HepG2 (cell line): ENCODE results near the gene GPATCH2. TPM values are rescaled to one million over a fixed set of nuclear protein-coding genes. Genes with fewer than 3 reads are reported as not detected.

Experiments used
- ATAC-seq: fragments of 200-7000 bp; cut with Tn5 transposase; 3 replicates; pipeline ENCODE4 v1.9.1; 2020; ENCODE audit warnings: mild to moderate bottlenecking, moderate library complexity
- BruUV-seq: library from RNA; stranded (reverse); fragments of 400-500 nt; replicated peaks from 2 replicates; lab custom pipeline; 2021; lab: Mats Ljungman, UMichigan
- CTCF ChIA-PET: fragments of 300-600 bp; formaldehyde crosslinking; extraction: SDS; loops from one replicate; lab custom pipeline; 2021; ENCODE audit warnings: low total read pairs, inconsistent platforms, low intra/inter-chr PET ratio; lab: Yijun Ruan, JAX
- POLR2A ChIA-PET: fragments of 350-600 bp; sonication (Branson Sonifier 250); formaldehyde crosslinking; loops from one replicate; lab custom pipeline; 2020; ENCODE audit warnings: antibody characterized with exemption, inconsistent platforms; lab: Yijun Ruan, JAX
- DNase-seq: peaks from one replicate; pipeline ENCODE4 v3.0.0-alpha.2; 2015; ENCODE audit warnings: low spot score
- FAIRE-seq: peaks from 3 replicates; lab custom pipeline; 2011; peaks lifted over from hg19 to GRCh38; lab: Jason Lieb, UNC
- H2AFZ ChIP-seq: one replicate; pipeline ENCODE4 v1.6.1; 2011; ENCODE audit warnings: low read length, inconsistent platforms
- H3K27ac ChIP-seq: fragments of 300-600 bp; 3 replicates; pipeline ENCODE4 v1.8.0; 2011; ENCODE audit warnings: mixed run types, mild to moderate bottlenecking, mixed read lengths, low read length, inconsistent platforms; ENCODE audit not compliant: insufficient read depth; ENCODE audit errors: extremely low read length
- H3K27me3 ChIP-seq, 2 experiments: fragments of 200-600 bp in 1 of 2; 2 replicates in 1 of 2; 3 replicates in 1 of 2; pipeline versions ENCODE4 v1.6.0 to v1.8.0; 2011; ENCODE audit warnings: low read length in 2 of 2, mild to moderate bottlenecking in 2 of 2, moderate library complexity in 2 of 2, inconsistent platforms in 1 of 2; ENCODE audit not compliant: insufficient read depth in 2 of 2, control insufficient read depth in 1 of 2
- H3K36me3 ChIP-seq, 2 experiments: fragments of 200-600 bp in 1 of 2; replicated peaks in 1 of 2; 2 replicates in 1 of 2; 3 replicates in 1 of 2; pipeline versions ENCODE4 v1.5.1 to v1.8.0; 2011; ENCODE audit warnings: low read length in 2 of 2, inconsistent platforms in 1 of 2; ENCODE audit not compliant: insufficient read depth in 2 of 2, control insufficient read depth in 1 of 2
- H3K4me1 ChIP-seq: 2 replicates; pipeline ENCODE4 v1.5.1; 2012; ENCODE audit warnings: low read length, inconsistent platforms; ENCODE audit not compliant: insufficient read depth
- H3K4me2 ChIP-seq: 2 replicates; pipeline ENCODE4 v1.6.0; 2011; ENCODE audit warnings: low read depth, low read length, inconsistent platforms
- H3K4me3 ChIP-seq, 3 experiments: fragments of 200-600 bp in 1 of 3; sonication (generic), shearing (Covaris generic) in 1 of 3; replicated peaks in 1 of 3; 2 replicates each; pipeline ENCODE4 v1.5.1; 2011 to 2016; ENCODE audit warnings: low read length in 3 of 3, inconsistent platforms in 2 of 3, low read depth in 2 of 3, mild to moderate bottlenecking in 2 of 3, control low read depth in 1 of 3, mixed read lengths in 1 of 3; ENCODE audit not compliant: insufficient read depth in 1 of 3
- H3K79me2 ChIP-seq: one replicate; pipeline ENCODE4 v1.6.1; 2011; ENCODE audit warnings: low read length, inconsistent platforms; ENCODE audit not compliant: insufficient read depth
- H3K9ac ChIP-seq: 2 replicates; pipeline ENCODE4 v1.6.0; 2011; ENCODE audit warnings: mild to moderate bottlenecking, low read depth, low read length, inconsistent platforms; ENCODE audit not compliant: insufficient read depth
- H3K9me3 ChIP-seq: 2 replicates; pipeline ENCODE4 v1.5.1; 2012; ENCODE audit warnings: mild to moderate bottlenecking, low read length
- H4K20me1 ChIP-seq: 2 replicates; pipeline ENCODE4 v1.6.0; 2011; ENCODE audit warnings: inconsistent platforms, mild to moderate bottlenecking, low read length, moderate library complexity; ENCODE audit not compliant: insufficient read depth
- ETV5 ChIP-seq: IDR thresholded peaks from 2 replicates; pipeline ENCODE4 v1.6.1; 2018; ENCODE audit warnings: missing biosample characterization, missing genetic modification reagents, inconsistent platforms, borderline replicate concordance
- MEIS2 ChIP-seq: sonication (generic); formaldehyde crosslinking; IDR thresholded peaks from 2 replicates; pipeline ENCODE4 v1.9.0; 2021; ENCODE audit warnings: mild to moderate bottlenecking, missing genetic modification reagents
- PHF21A ChIP-seq: sonication (generic); formaldehyde crosslinking; IDR thresholded peaks from 2 replicates; pipeline ENCODE4 v1.5.0; 2020; ENCODE audit warnings: mild to moderate bottlenecking, missing genetic modification reagents
- SMC3 ChIP-seq: IDR thresholded peaks from 2 replicates; pipeline ENCODE4 v1.6.1; 2011; ENCODE audit warnings: low read length, improper control_type of control experiment
- SYNCRIP ChIP-seq: fragments of 200-400 bp; formaldehyde crosslinking; IDR thresholded peaks from 2 replicates; pipeline ENCODE4 v1.6.1; 2018; ENCODE audit warnings: mild to moderate bottlenecking, low read depth, low read length; ENCODE audit not compliant: insufficient read depth
- TOPORS ChIP-seq: sonication (generic); formaldehyde crosslinking; IDR thresholded peaks from 2 replicates; pipeline ENCODE4 v1.8.0; 2023; ENCODE audit warnings: mild to moderate bottlenecking, missing genetic modification reagents
- ZFP90 ChIP-seq: sonication (generic); formaldehyde crosslinking; IDR thresholded peaks from 2 replicates; pipeline ENCODE4 v1.8.0; 2022; ENCODE audit warnings: missing genetic modification reagents, mild to moderate bottlenecking, inconsistent platforms, borderline replicate concordance
- ZMYM4 ChIP-seq: sonication (generic); formaldehyde crosslinking; IDR thresholded peaks from 2 replicates; pipeline ENCODE4 v1.8.1; 2023; ENCODE audit warnings: mild to moderate bottlenecking, missing genetic modification reagents
- ZNF207 ChIP-seq: fragments of 450-650 bp; IDR thresholded peaks from 2 replicates; pipeline ENCODE4 v1.6.1; 2016; ENCODE audit warnings: antibody characterized with exemption, borderline replicate concordance
- ZNF317 ChIP-seq: sonication (generic); formaldehyde crosslinking; IDR thresholded peaks from 2 replicates; pipeline ENCODE4 v1.5.0; 2020; ENCODE audit warnings: mild to moderate bottlenecking, missing genetic modification reagents
- WGBS: methylation state at CpG from one replicate; pipeline ENCODE4 v1.1.6; 2017; ENCODE audit warnings: low lambda C conversion rate; 5-methylcytosine and 5-hydroxymethylcytosine counted together
- in situ Hi-C: cut with HindIII; loops from 2 replicates; pipeline ENCODE4 v1.10.0; 2017; ENCODE audit warnings: low pct_unique_long_range_greater_than_20kb; ENCODE audit not compliant: extremely low pct_ligation_motif_present
- intact Hi-C: fragments of 100-400 bp; cut with micrococcal nuclease; formaldehyde crosslinking; loops from one replicate; pipeline ENCODE4 v1.10.0; 2022; ENCODE audit not compliant: unreplicated experiment
- polyA plus RNA-seq, 8 experiments: library from polyadenylated mRNA; depleted of rRNA in 3 of 8; stranded (reverse) in 7 of 8; unstranded in 1 of 8; fragments of >200 nt; fragmentation: Illumina TruSeq in 4 of 8; extraction: Trizol in 4 of 8; gene quantifications; 2 replicates each; pipeline versions ENCODE4 v1.2.1 to v1.2.3, GENCODE V29; 2011 to 2016; ENCODE audit warnings: low read depth in 4 of 8, missing spikeins in 1 of 8, mixed read lengths in 1 of 8; ENCODE audit not compliant: insufficient read depth in 1 of 8
- total RNA-seq, 5 experiments: library from RNA; depleted of rRNA; stranded (reverse); fragments of >200 nt; fragmentation: Illumina TruSeq; extraction: Trizol; gene quantifications; 2 replicates each; pipeline ENCODE4 v1.2.3, GENCODE V29; 2016; ENCODE audit warnings: low read depth in 1 of 5
- TF ChIP-seq, protein P1 (sequence below): IDR thresholded peaks from 2 replicates; pipeline ENCODE4 v1.6.1; 2016; ENCODE audit warnings: missing compliant biosample characterization, missing genetic modification reagents, borderline replicate concordance
- TF ChIP-seq, protein P2 (sequence below): sonication (generic); formaldehyde crosslinking; IDR thresholded peaks from 2 replicates; pipeline ENCODE4 v1.5.0; 2020; ENCODE audit warnings: missing genetic modification reagents
- TF ChIP-seq, protein P3 (sequence below): IDR thresholded peaks from 2 replicates; pipeline ENCODE4 v1.6.1; 2016; ENCODE audit warnings: mild to moderate bottlenecking, missing biosample characterization, missing genetic modification reagents
- TF ChIP-seq, protein P4 (sequence below): sonication (generic); formaldehyde crosslinking; IDR thresholded peaks from 2 replicates; pipeline ENCODE4 v1.5.0; 2020; ENCODE audit warnings: mild to moderate bottlenecking, missing genetic modification reagents, borderline replicate concordance

GPATCH2 gene
- total and polyA plus RNA-seq, 2 of the 13 experiments (the other 11 are each of a cell fraction or from before 2014, with no cell fraction given) = 3.5 to 15.7 TPM

DNA sequence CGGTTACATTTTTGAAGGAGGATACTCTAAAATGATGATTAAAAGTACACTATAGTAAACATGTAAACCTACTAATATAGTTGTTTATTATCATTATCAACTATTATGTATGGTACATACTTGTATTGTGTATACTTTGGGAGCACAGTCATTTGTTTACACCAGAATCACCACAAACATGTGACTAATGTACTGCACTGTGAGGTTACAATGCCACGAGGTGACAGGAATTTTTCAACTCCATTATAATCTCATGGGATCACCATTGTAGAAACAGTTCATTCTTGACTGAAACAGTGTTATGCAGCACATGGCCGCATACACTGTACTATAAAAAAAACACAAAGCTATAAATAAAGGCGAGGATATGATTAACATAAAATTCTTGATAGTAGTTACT lies 44.3 kb downstream of the GPATCH2 start:
- DNase-seq = no peak
- in situ Hi-C loops = no loop called here
- TF ChIP-seq, protein P1, sequence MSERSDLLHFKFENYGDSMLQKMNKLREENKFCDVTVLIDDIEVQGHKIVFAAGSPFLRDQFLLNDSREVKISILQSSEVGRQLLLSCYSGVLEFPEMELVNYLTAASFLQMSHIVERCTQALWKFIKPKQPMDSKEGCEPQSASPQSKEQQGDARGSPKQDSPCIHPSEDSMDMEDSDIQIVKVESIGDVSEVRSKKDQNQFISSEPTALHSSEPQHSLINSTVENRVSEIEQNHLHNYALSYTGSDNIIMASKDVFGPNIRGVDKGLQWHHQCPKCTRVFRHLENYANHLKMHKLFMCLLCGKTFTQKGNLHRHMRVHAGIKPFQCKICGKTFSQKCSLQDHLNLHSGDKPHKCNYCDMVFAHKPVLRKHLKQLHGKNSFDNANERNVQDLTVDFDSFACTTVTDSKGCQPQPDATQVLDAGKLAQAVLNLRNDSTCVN (CRISPR knock-in tag) = no peak
- TF ChIP-seq ETV5 (CRISPR knock-in tag) (no peak), SYNCRIP (no peak), ZNF317 (CRISPR knock-in tag) (no peak), ZNF207 (no peak), ZMYM4 (no peak), ZFP90 (no peak), MEIS2 (no peak), TOPORS (no peak), SMC3 (no peak), PHF21A (no peak)
- TF ChIP-seq, protein P2, sequence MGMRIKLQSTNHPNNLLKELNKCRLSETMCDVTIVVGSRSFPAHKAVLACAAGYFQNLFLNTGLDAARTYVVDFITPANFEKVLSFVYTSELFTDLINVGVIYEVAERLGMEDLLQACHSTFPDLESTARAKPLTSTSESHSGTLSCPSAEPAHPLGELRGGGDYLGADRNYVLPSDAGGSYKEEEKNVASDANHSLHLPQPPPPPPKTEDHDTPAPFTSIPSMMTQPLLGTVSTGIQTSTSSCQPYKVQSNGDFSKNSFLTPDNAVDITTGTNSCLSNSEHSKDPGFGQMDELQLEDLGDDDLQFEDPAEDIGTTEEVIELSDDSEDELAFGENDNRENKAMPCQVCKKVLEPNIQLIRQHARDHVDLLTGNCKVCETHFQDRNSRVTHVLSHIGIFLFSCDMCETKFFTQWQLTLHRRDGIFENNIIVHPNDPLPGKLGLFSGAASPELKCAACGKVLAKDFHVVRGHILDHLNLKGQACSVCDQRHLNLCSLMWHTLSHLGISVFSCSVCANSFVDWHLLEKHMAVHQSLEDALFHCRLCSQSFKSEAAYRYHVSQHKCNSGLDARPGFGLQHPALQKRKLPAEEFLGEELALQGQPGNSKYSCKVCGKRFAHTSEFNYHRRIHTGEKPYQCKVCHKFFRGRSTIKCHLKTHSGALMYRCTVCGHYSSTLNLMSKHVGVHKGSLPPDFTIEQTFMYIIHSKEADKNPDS (CRISPR knock-in tag) = no peak
- TF ChIP-seq, protein P3, sequence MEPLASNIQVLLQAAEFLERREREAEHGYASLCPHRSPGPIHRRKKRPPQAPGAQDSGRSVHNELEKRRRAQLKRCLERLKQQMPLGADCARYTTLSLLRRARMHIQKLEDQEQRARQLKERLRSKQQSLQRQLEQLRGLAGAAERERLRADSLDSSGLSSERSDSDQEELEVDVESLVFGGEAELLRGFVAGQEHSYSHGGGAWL (CRISPR knock-in tag) = no peak
- TF ChIP-seq, protein P4, sequence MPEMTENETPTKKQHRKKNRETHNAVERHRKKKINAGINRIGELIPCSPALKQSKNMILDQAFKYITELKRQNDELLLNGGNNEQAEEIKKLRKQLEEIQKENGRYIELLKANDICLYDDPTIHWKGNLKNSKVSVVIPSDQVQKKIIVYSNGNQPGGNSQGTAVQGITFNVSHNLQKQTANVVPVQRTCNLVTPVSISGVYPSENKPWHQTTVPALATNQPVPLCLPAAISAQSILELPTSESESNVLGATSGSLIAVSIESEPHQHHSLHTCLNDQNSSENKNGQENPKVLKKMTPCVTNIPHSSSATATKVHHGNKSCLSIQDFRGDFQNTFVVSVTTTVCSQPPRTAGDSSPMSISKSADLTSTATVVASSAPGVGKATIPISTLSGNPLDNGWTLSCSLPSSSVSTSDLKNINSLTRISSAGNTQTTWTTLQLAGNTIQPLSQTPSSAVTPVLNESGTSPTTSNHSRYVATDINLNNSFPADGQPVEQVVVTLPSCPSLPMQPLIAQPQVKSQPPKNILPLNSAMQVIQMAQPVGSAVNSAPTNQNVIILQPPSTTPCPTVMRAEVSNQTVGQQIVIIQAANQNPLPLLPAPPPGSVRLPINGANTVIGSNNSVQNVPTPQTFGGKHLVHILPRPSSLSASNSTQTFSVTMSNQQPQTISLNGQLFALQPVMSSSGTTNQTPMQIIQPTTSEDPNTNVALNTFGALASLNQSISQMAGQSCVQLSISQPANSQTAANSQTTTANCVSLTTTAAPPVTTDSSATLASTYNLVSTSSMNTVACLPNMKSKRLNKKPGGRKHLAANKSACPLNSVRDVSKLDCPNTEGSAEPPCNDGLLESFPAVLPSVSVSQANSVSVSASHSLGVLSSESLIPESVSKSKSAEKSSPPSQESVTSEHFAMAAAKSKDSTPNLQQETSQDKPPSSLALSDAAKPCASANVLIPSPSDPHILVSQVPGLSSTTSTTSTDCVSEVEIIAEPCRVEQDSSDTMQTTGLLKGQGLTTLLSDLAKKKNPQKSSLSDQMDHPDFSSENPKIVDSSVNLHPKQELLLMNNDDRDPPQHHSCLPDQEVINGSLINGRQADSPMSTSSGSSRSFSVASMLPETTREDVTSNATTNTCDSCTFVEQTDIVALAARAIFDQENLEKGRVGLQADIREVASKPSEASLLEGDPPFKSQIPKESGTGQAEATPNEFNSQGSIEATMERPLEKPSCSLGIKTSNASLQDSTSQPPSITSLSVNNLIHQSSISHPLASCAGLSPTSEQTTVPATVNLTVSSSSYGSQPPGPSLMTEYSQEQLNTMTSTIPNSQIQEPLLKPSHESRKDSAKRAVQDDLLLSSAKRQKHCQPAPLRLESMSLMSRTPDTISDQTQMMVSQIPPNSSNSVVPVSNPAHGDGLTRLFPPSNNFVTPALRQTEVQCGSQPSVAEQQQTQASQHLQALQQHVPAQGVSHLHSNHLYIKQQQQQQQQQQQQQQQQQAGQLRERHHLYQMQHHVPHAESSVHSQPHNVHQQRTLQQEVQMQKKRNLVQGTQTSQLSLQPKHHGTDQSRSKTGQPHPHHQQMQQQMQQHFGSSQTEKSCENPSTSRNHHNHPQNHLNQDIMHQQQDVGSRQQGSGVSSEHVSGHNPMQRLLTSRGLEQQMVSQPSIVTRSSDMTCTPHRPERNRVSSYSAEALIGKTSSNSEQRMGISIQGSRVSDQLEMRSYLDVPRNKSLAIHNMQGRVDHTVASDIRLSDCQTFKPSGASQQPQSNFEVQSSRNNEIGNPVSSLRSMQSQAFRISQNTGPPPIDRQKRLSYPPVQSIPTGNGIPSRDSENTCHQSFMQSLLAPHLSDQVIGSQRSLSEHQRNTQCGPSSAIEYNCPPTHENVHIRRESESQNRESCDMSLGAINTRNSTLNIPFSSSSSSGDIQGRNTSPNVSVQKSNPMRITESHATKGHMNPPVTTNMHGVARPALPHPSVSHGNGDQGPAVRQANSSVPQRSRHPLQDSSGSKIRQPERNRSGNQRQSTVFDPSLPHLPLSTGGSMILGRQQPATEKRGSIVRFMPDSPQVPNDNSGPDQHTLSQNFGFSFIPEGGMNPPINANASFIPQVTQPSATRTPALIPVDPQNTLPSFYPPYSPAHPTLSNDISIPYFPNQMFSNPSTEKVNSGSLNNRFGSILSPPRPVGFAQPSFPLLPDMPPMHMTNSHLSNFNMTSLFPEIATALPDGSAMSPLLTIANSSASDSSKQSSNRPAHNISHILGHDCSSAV = no peak

More for the DNA sequence above, 44.3 kb downstream of the GPATCH2 start:
- ATAC-seq (no peak), FAIRE-seq (no peak)
- Histone ChIP-seq H2AFZ (no peak overlapping the region), H3K9me3 (no peaks in the 10 kb centered on the region), H3K4me2 (no peak overlapping the region), H4K20me1 (no peaks in the 10 kb centered on the region), H3K9ac (no peak overlapping the region), H3K4me3 (no peak overlapping the region), H3K27me3 (no peaks in the 10 kb centered on the region), H3K36me3 (no peaks in the 10 kb centered on the region), H3K27ac (no peak overlapping the region), H3K4me1 (peaks cover 19% of the 10 kb centered on the region), H3K79me2 (no peaks in the 10 kb centered on the region)
- ChIA-PET CTCF (no interaction called here), POLR2A (no interaction called here)
- no TSS peak for BruUV-seq
- intact Hi-C loops = no loop called here
- 92% methylated on average over 4 of the region's 4 CpGs for WGBS
